SK-N-SH treated with all-trans-retinoic acid at 6 μM for 48 hours (cell line): ENCODE results near the gene SEC14L1.

Source experiments
- ATAC-seq: fragments of 200-7000 bp; cut with Tn5 transposase; 3 replicates; pipeline ENCODE4 v1.9.1; 2020; ENCODE audit warnings: mild to moderate bottlenecking, moderate library complexity
- ARNTL ChIP-seq: fragments of 450-650 bp; formaldehyde crosslinking; IDR thresholded peaks from 2 replicates; pipeline ENCODE4 v1.5.0; 2020; ENCODE audit warnings: low read depth, mild to moderate bottlenecking, moderate library complexity, borderline replicate concordance
- BACH2 ChIP-seq: fragments of 250-450 bp; sonication (Bioruptor Pico); IDR thresholded peaks from 2 replicates; pipeline ENCODE4 v1.9.0; 2021; ENCODE audit warnings: mild to moderate bottlenecking, borderline replicate concordance
- CREB5 ChIP-seq: fragments of 250-450 bp; sonication (Bioruptor Pico); IDR thresholded peaks from 2 replicates; pipeline ENCODE4 v1.5.1; 2020; ENCODE audit warnings: low read depth, mild to moderate bottlenecking, moderate library complexity
- CSDC2 ChIP-seq: fragments of 250-450 bp; sonication (Bioruptor Pico); IDR thresholded peaks from 2 replicates; pipeline ENCODE4 v1.5.0; 2020; ENCODE audit warnings: mild to moderate bottlenecking, moderate library complexity
- CSRNP3 ChIP-seq: fragments of 250-450 bp; sonication (Bioruptor Pico); IDR thresholded peaks from 2 replicates; pipeline ENCODE4 v1.5.1; 2021; ENCODE audit warnings: mild to moderate bottlenecking, moderate library complexity
- ESRRG ChIP-seq: fragments of 250-450 bp; sonication (Bioruptor Pico); IDR thresholded peaks from 2 replicates; pipeline ENCODE4 v1.6.1; 2021; ENCODE audit warnings: mild to moderate bottlenecking
- GLIS3 ChIP-seq: fragments of 250-450 bp; sonication (Bioruptor Pico); IDR thresholded peaks from 2 replicates; pipeline ENCODE4 v1.5.0; 2020; ENCODE audit warnings: mild to moderate bottlenecking, moderate library complexity
- ISL1 ChIP-seq: fragments of 250-450 bp; sonication (Bioruptor Pico); IDR thresholded peaks from 2 replicates; pipeline ENCODE4 v2.1.2; 2022; ENCODE audit warnings: mild to moderate bottlenecking, moderate library complexity
- OSR1 ChIP-seq: fragments of 250-450 bp; sonication (Bioruptor Pico); IDR thresholded peaks from 2 replicates; pipeline ENCODE4 v1.8.0; 2022; ENCODE audit warnings: moderate library complexity, mild to moderate bottlenecking, inconsistent platforms
- PATZ1 ChIP-seq: fragments of 250-450 bp; sonication (Bioruptor Pico); IDR thresholded peaks from 2 replicates; pipeline ENCODE4 v1.8.0; 2020; ENCODE audit warnings: mild to moderate bottlenecking, moderate library complexity, borderline replicate concordance
- POU6F1 ChIP-seq: fragments of 250-450 bp; sonication (Bioruptor Pico); IDR thresholded peaks from 2 replicates; pipeline ENCODE4 v1.8.0; 2021; ENCODE audit warnings: low read depth, mild to moderate bottlenecking, moderate library complexity, borderline replicate concordance
- PPARA ChIP-seq: fragments of 250-450 bp; sonication (Bioruptor Pico); IDR thresholded peaks from 2 replicates; pipeline ENCODE4 v1.5.0; 2020; ENCODE audit warnings: mild to moderate bottlenecking, borderline replicate concordance
- SNAI2 ChIP-seq: fragments of 250-450 bp; sonication (Bioruptor Pico); IDR thresholded peaks from 2 replicates; pipeline ENCODE4 v1.5.0; 2020; ENCODE audit warnings: mild to moderate bottlenecking, moderate library complexity
- TCF4 ChIP-seq: fragments of 250-450 bp; sonication (Bioruptor Pico); IDR thresholded peaks from 2 replicates; pipeline ENCODE4 v1.8.0; 2021; ENCODE audit warnings: mild to moderate bottlenecking, moderate library complexity, borderline replicate concordance
- TOX ChIP-seq: fragments of 250-450 bp; sonication (Bioruptor Pico); IDR thresholded peaks from 2 replicates; pipeline ENCODE4 v1.8.0; 2021; ENCODE audit warnings: mild to moderate bottlenecking, moderate library complexity, borderline replicate concordance
- TSHZ2 ChIP-seq: fragments of 250-450 bp; sonication (Bioruptor Pico); IDR thresholded peaks from 2 replicates; pipeline ENCODE4 v1.5.0; 2020; ENCODE audit warnings: mild to moderate bottlenecking, moderate library complexity
- ZFP3 ChIP-seq: fragments of 250-450 bp; sonication (Bioruptor Pico); IDR thresholded peaks from 2 replicates; pipeline ENCODE4 v1.5.0; 2020; ENCODE audit warnings: mild to moderate bottlenecking, moderate library complexity
- ZFP30 ChIP-seq: fragments of 450-650 bp; formaldehyde crosslinking; IDR thresholded peaks from 2 replicates; pipeline ENCODE4 v1.5.0; 2022; ENCODE audit warnings: mild to moderate bottlenecking, moderate library complexity
- ZNF565 ChIP-seq: fragments of 450-650 bp; formaldehyde crosslinking; conservative IDR thresholded peaks from 2 replicates; pipeline ENCODE4 v1.5.0; 2020; ENCODE audit warnings: low read depth, mild to moderate bottlenecking, moderate library complexity
- ZNF70 ChIP-seq: fragments of 450-650 bp; formaldehyde crosslinking; IDR thresholded peaks from 2 replicates; pipeline ENCODE4 v1.5.0; 2020; ENCODE audit warnings: mild to moderate bottlenecking, moderate library complexity
- ZNF8 ChIP-seq: fragments of 450-650 bp; formaldehyde crosslinking; IDR thresholded peaks from 2 replicates; pipeline ENCODE4 v1.5.0; 2020; ENCODE audit warnings: mild to moderate bottlenecking, moderate library complexity

Gene SEC14L1

GRCh38 chr17:77197115-77197514 lies 56.3 kb downstream of the SEC14L1 start:
- ATAC-seq = no peak
- TF ChIP-seq ZNF565 (CRISPR knock-in tag) (no peak), TCF4 (no peak)

- TF ChIP-seq ZNF8 (CRISPR knock-in tag) (no peak), TCF4 (no peak), TSHZ2 (CRISPR knock-in tag) (no peak), ESRRG (CRISPR knock-in tag) (no peak)
Observed at GRCh38 chr17:77200711-77201110, 59.9 kb downstream of the SEC14L1 start.

GRCh38 chr17:77203436-77203835 lies 62.7 kb downstream of the SEC14L1 start:
- no peak for TF ChIP-seq ISL1 (CRISPR knock-in tag)
- no peak for TF ChIP-seq POU6F1 (CRISPR knock-in tag)
- TF ChIP-seq ZFP3 = no peak
- no peak for TF ChIP-seq BACH2 (CRISPR knock-in tag)
- TF ChIP-seq PPARA (CRISPR knock-in tag) = no peak
- TF ChIP-seq CSDC2 (CRISPR knock-in tag) = no peak
- TF ChIP-seq ZFP30 (CRISPR knock-in tag) = no peak
- no peak for TF ChIP-seq CSRNP3 (CRISPR knock-in tag)
- no peak for TF ChIP-seq OSR1
- no peak for TF ChIP-seq CREB5
- TF ChIP-seq, all 23 proteins: peak for 0
- ATAC-seq = no peak

More at GRCh38 chr17:77200711-77201110, 59.9 kb downstream of the SEC14L1 start:
- ATAC-seq = no peak

- TF ChIP-seq ARNTL (CRISPR knock-in tag) = no peak
- no peak for TF ChIP-seq ZNF8 (CRISPR knock-in tag)
- TF ChIP-seq ISL1 (CRISPR knock-in tag) = no peak
- TF ChIP-seq BACH2 (CRISPR knock-in tag) = no peak
- TF ChIP-seq GLIS3 (CRISPR knock-in tag) = no peak
- TF ChIP-seq ZNF70 (CRISPR knock-in tag) = no peak
- no peak for TF ChIP-seq PATZ1
- no peak for TF ChIP-seq TOX (CRISPR knock-in tag)
- no peak for TF ChIP-seq SNAI2 (CRISPR knock-in tag)
- no peak for TF ChIP-seq TSHZ2 (CRISPR knock-in tag)
- TF ChIP-seq POU6F1 (CRISPR knock-in tag) = no peak
- no peak for TF ChIP-seq TCF4
- no peak for TF ChIP-seq PPARA (CRISPR knock-in tag)
- no peak for TF ChIP-seq ZFP30 (CRISPR knock-in tag)
- TF ChIP-seq ESRRG (CRISPR knock-in tag) = no peak
- no peak for TF ChIP-seq ZFP3
- ATAC-seq = no peak
Observed at GRCh38 chr17:77203846-77204245, 63.1 kb downstream of the SEC14L1 start.
